ENCODE data around the gene VAT1L. TPM values are rescaled to one million over a fixed set of nuclear protein-coding genes. Genes with fewer than 3 reads are reported as not detected.

The VAT1L gene
- total RNA-seq, 1 experiment from 2014 or later, result 0.10 TPM

- CTCF ChIA-PET, result no interaction called here
- Histone ChIP-seq H3K4me1 (ENCODE audit: control insufficient read depth in 1 of 2, insufficient read depth in 2 of 2, low read length in 2 of 2) (no peaks in the 10 kb centered on the region), H2AFZ (ENCODE audit: low read depth, low read length, poor library complexity, severe bottlenecking) (no peak overlapping the region), H3K36me3 (ENCODE audit: control insufficient read depth in 1 of 2, insufficient read depth in 2 of 2, low read length in 2 of 2) (no peaks in the 10 kb centered on the region), H3K27ac (ENCODE audit: low read depth, low read length) (no peak overlapping the region), H3K4me3 (replicated peaks in 1 of 2; ENCODE audit: low read depth in 1 of 2, low read length in 2 of 2) (no peak overlapping the region), H3K9me2 (ENCODE audit: insufficient read depth) (no peaks in the 10 kb centered on the region), H3K9ac (ENCODE audit: low read length) (no peak overlapping the region), H4K20me1 (ENCODE audit: insufficient read depth) (no peaks in the 10 kb centered on the region), H3K4me2 (ENCODE audit: low read length) (no peak overlapping the region), H3K9me3 (ENCODE audit: control insufficient read depth in 1 of 2, insufficient read depth in 1 of 2, low read depth in 1 of 2, low read length in 2 of 2) (no peaks in the 10 kb centered on the region), H3K27me3 (ENCODE audit: insufficient read depth, low read length) (peaks cover 88% of the 10 kb centered on the region), H3K79me2 (ENCODE audit: insufficient read depth, low read length) (no peaks in the 10 kb centered on the region)
- RAD21 ChIA-PET (ENCODE audit: low non-redundant PET in 1 of 2, low total read pairs in 2 of 2, uncharacterized antibody in 2 of 2, unreplicated experiment in 2 of 2), result no interaction called here
- BruUV-seq (replicated peaks), result no TSS peak
- POLR2A ChIA-PET, result no interaction called here
- ATAC-seq (no peak), DNase-seq (ENCODE audit: low read depth, low spot score) (no peak)
- intact Hi-C loops (cut with micrococcal nuclease), result no loop called here
- no peak for TF ChIP-seq YY1 (IDR thresholded peaks at IDR 0.05; ENCODE audit: extremely low read depth, insufficient replicate concordance, low read depth, low read length)
- no peak for TF ChIP-seq POLR2A (IDR thresholded peaks at IDR 0.05; ENCODE audit: borderline replicate concordance, extremely low read depth, insufficient read depth, insufficient read length)
Measured at GRCh38 chr16:77844801-77845200, 56.4 kb downstream of the VAT1L start.

GRCh38 chr16:77849646-77850258 is 61.4 kb downstream of the VAT1L start:
- Histone ChIP-seq H3K9me3 (ENCODE audit: control insufficient read depth in 1 of 2, insufficient read depth in 1 of 2, low read depth in 1 of 2, low read length in 2 of 2) (no peaks in the 10 kb centered on the region), H3K4me1 (ENCODE audit: control insufficient read depth in 1 of 2, insufficient read depth in 2 of 2, low read length in 2 of 2) (no peaks in the 10 kb centered on the region), H4K20me1 (ENCODE audit: insufficient read depth) (no peaks in the 10 kb centered on the region), H3K4me2 (ENCODE audit: low read length) (no peak overlapping the region), H3K36me3 (ENCODE audit: control insufficient read depth in 1 of 2, insufficient read depth in 2 of 2, low read length in 2 of 2) (no peaks in the 10 kb centered on the region), H3K9me2 (ENCODE audit: insufficient read depth) (no peaks in the 10 kb centered on the region), H3K9ac (ENCODE audit: low read length) (no peak overlapping the region), H3K79me2 (ENCODE audit: insufficient read depth, low read length) (no peaks in the 10 kb centered on the region), H3K27ac (ENCODE audit: low read depth, low read length) (no peak overlapping the region), H3K27me3 (ENCODE audit: insufficient read depth, low read length) (peaks cover 95% of the 10 kb centered on the region), H3K4me3 (replicated peaks in 1 of 2; ENCODE audit: low read depth in 1 of 2, low read length in 2 of 2) (no peak overlapping the region), H2AFZ (ENCODE audit: low read depth, low read length, poor library complexity, severe bottlenecking) (no peak overlapping the region)
- intact Hi-C loops (cut with micrococcal nuclease), result no loop called here
- ChIA-PET CTCF (no interaction called here), POLR2A (no interaction called here), RAD21 (ENCODE audit: low non-redundant PET in 1 of 2, low total read pairs in 2 of 2, uncharacterized antibody in 2 of 2, unreplicated experiment in 2 of 2) (no interaction called here)
- no peak for ATAC-seq
- no peak for TF ChIP-seq POLR2AphosphoS5 (IDR thresholded peaks at IDR 0.05; ENCODE audit: low read depth, low read length)
- no peak for TF ChIP-seq FOSL1 (IDR thresholded peaks at IDR 0.05; ENCODE audit: low read depth)
- TF ChIP-seq REST (IDR thresholded peaks at IDR 0.05; ENCODE audit: low read depth), result no peak
- no peak for TF ChIP-seq YY1 (IDR thresholded peaks at IDR 0.05; ENCODE audit: extremely low read depth, insufficient replicate concordance, low read depth, low read length)
- TF ChIP-seq ZBTB33 (IDR thresholded peaks at IDR 0.05; ENCODE audit: extremely low read depth, insufficient replicate concordance, low read length), result no peak
- no peak for TF ChIP-seq EZH2 (IDR thresholded peaks at IDR 0.05)
- TF ChIP-seq EGR1 (IDR thresholded peaks at IDR 0.05; ENCODE audit: low read depth), result no peak
- TF ChIP-seq SIN3A (IDR thresholded peaks at IDR 0.05; ENCODE audit: low read depth), result no peak
- TF ChIP-seq ATF3 (IDR thresholded peaks at IDR 0.05), result no peak
- TF ChIP-seq ZFX (IDR thresholded peaks at IDR 0.05), result no peak
- BruUV-seq (replicated peaks), result no TSS peak
- DNase-seq (ENCODE audit: low read depth, low spot score), result no peak
